ENCODE data around the gene NECAB2. TPM values are rescaled to one million over a fixed set of nuclear protein-coding genes. Genes with fewer than 3 reads are reported as not detected.

Gene NECAB2
- total RNA-seq = 0.13 TPM in 1 of 2 replicates, not detected in the other

DNA sequence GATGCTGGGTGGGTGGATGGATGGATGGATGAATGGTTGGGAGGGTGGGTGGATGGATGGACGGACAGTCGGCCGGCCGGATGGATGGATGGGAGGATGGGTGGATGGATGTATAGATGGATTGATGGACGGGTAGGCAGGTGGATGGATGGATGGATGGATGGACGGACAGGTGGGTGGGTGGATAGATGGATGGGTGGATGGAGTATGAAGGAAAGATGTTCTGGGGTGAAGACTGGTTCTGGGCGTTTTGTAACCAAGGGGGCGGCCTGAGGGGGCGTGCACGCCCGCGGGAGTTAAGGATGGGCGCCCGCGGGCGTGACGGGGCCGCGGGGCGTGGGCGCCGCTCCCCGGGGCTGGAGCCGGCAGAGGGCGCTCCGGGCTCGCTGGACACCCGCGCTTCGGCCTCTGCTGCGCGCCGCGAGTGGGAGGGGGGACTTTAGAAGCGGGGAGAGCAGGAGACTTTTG is at the start of gene NECAB2:
Gene NECAB2 (plus strand): TSS at position 407 of the 468 bp plus-strand sequence. CDS start 405 bp downstream, outside the sequence.

DNA sequence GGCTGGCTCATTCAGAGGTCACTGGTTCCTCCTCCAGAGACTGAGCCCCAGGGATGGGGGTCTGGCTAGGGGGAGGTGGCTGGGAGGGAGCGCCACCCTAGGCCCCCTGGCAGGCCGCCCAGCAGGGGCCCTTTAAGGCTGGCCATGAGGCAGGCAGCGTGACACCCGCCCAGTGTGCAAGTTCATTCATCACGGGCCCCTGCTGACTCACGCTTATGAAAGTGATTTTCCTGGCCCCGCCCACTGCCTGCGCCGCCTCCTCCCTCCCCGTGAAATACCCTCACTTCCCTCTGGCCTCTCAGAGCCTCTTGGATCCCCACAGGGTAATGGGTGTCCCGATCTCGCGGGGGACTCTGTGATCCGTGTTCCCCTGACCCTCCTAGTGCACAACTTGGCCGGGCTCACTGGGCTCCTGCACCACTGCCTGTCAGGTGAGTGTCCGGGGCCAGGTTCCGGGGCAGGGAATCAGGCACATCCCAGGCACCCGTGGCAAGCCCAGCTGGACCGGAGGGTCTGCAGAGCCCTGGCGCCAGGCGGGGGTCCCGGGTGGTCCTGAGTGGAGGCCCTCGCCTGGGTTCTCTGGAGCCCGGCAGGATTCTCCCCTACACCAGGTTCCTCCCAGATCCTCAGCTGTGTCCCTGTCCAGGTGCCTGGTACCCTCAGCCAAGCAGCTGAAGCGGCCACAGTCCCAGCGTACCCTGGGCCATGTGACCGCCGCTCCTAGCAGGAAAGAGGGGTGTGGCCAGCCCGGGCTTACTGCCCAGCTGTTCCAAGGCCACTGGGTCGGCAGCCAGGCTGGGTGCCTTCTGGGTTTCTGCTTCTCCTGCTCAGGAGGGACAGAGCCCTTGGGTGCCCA is 14.9 kb upstream of the NECAB2 start, which contains the start of gene OSGIN1:
Gene OSGIN1 (plus strand): TSS at position 301 of the 856 bp plus-strand sequence. CDS start 4,432 bp downstream, outside the sequence.

DNA sequence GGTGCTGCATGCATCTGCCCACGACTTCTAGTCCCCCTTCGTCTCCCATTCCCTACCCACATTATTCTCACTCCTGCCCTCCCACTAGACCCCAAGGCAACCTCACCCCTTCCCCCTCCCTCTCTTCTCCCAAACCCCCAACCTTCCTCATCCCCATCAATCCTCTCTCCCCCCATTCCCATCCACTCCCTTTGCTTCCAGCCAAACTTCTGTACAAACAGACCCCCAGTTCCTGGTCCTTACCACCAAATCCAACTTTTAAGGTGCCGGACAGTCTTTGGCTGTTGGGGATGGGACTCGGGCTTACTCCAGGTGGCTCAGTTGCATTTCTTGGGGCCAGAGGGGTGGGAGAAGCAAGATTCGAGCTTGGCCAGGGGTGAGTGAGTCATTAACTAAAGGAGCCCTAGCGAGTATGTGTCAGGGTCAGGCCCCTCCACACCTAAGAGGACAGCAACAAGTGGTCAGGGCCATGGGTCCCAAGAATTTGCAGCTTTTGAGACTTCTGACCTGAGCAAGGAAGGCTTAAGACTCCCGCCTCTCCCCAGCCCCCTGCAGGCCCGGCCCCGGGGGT is 74.3 kb downstream of the NECAB2 start, which contains the start of gene SLC38A8:
Gene SLC38A8 (minus strand): TSS at position 488 of the 571 bp plus-strand sequence. CDS start 638 bp downstream, outside the sequence.

Small RNA genes lying within 50 kb of the gene (small RNA-seq; reads per million reads assigned to genes)
- not detected for gene RNA5SP432

Other genes starting within 250 kb of the NECAB2 start
- 18.6 and 35.3 TPM in 2 replicates for gene HSBP1, start 160.3 kb upstream of the NECAB2 start, total RNA-seq
- 5.0 and 5.6 TPM in 2 replicates for gene MLYCD, start 69.1 kb upstream of the NECAB2 start, total RNA-seq
- gene OSGIN1, start 15.0 kb upstream of the NECAB2 start, total RNA-seq = 3.9 and 4.1 TPM in 2 replicates
- not detected in 2 replicates for gene SLC38A8, start 74.6 kb downstream of the NECAB2 start, total RNA-seq
- gene MBTPS1, start 148.7 kb downstream of the NECAB2 start, total RNA-seq = 96.6 and 112 TPM in 2 replicates
- gene HSDL1, start 176.9 kb downstream of the NECAB2 start, total RNA-seq = 17.9 and 19.8 TPM in 2 replicates
- 0.11 TPM in 1 of 2 replicates, not detected in the other for gene DNAAF1, start 177.1 kb downstream of the NECAB2 start, total RNA-seq
- 15.8 and 17.9 TPM in 2 replicates for gene TAF1C, start 218.8 kb downstream of the NECAB2 start, total RNA-seq
- not detected in 2 replicates for gene ADAD2, start 222.9 kb downstream of the NECAB2 start, total RNA-seq

Measured in articular chondrocyte of knee joint (primary cell).